ENCODE data around the gene GLB1L2.

The GLB1L2 gene

GRCh38 chr11:134387501-134387900 lies 55.7 kb downstream of the GLB1L2 start:
- no peak for DNase-seq

- DNase-seq, result no peak
Measured at GRCh38 chr11:134388590-134388989, 56.8 kb downstream of the GLB1L2 start.

- DNase-seq, result no peak
Measured at GRCh38 chr11:134389464-134390180, 57.8 kb downstream of the GLB1L2 start.

GRCh38 chr11:134390706-134391569 lies 59.1 kb downstream of the GLB1L2 start:
- DNase-seq, result no peak

- no peak for DNase-seq
Measured at GRCh38 chr11:134391656-134392055, 59.9 kb downstream of the GLB1L2 start.

DNA sequence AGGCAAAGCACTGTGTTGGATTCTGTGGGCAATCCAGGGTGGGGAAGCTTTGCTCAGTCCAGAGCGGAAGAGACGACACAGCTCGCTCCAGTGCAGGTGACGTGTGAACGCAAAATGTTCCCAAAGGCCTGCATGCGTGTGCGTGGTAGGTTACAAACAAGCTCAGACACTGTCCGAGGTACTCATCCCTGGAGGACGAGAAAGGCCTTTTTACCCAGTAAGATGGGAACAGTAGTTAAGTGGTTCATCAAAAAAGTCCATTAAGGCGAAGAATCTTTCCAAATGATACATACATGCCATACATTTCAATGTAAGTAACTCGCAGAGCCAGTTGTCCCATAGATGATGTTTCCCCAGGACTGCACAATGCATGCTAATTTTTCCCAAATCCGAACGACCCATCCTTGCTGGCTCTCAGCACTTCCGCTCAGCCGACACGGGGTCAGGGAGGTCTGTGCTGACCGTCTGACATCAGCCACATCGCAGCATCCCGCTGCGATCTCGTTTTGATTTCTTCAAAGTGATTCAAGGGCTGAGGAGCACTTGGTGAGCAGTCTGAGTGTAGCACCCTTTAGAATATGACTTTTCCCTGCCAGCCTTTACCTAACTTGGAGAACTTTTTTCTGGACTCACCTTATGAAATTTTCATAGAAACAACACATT lies 61.3 kb downstream of the GLB1L2 start:
- no peak for DNase-seq

GRCh38 chr11:134393638-134394037 lies 61.9 kb downstream of the GLB1L2 start:
- no peak for DNase-seq

DNA sequence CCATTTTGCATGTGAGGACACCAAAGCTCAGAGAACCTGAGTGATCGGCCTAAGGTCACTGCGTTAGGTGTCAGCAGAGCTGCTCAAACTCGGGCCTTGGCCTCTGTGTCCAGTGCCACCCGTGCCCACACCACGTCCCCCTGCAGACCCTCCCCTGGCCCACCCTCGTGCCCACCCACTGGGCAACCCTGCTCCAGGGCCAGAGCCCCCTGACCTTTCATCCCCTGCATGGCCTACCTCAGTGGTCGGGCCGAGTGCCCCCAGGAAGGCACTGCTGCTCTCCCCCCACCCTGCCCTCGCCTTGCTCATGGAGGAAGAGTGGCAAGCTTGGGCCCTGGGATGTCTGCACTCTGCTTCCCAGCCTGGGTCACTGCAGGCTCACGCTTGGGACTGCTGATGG lies 62.5 kb downstream of the GLB1L2 start:
- DNase-seq, result no peak

- DNase-seq, result no peak
Measured at GRCh38 chr11:134395002-134395401, 63.2 kb downstream of the GLB1L2 start.

DNA sequence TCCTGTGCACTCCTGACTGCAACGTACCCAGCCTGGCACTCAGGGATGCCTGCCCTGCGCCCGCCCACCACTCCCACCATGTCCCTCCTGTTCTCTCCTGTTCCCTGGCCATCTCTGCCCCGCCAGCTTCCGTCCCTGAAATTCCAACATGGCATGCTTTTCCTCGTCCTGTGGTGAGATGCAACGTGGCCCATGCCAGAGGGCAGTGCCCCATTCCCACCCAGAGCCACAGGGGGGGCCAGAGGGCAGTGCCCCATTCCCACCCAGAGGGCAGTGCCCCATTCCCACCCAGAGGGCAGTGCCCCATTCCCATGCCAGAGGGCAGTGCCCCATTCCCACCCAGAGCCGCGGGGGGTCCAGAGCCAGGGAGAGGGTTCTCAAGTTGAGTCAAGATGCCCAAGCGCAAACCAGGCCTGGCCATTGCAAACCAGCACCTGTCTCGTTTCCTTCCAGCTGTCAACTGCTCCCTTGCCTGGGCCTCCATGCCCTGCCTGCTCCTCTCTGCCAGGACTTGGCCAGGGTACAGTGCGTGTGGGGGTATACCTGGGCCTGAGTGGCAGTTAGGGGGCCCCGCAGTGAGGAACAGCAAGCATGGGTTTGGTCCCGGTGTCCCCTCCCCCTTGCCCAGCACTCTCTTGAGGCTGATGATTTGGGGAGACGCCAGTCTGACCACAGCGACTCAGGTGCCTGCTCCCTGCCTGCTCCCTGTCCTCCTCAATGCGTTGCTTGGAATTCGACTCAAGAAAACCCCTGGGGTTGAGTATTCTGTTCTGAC lies 65.7 kb downstream of the GLB1L2 start:
- DNase-seq, result no peak

- no peak for DNase-seq
Measured at GRCh38 chr11:134398079-134398444, 66.3 kb downstream of the GLB1L2 start.

GRCh38 chr11:134398644-134399292 lies 67.0 kb downstream of the GLB1L2 start:
- DNase-seq, result no peak

GRCh38 chr11:134399293-134399654 lies 67.5 kb downstream of the GLB1L2 start:
- DNase-seq, result no peak

DNA sequence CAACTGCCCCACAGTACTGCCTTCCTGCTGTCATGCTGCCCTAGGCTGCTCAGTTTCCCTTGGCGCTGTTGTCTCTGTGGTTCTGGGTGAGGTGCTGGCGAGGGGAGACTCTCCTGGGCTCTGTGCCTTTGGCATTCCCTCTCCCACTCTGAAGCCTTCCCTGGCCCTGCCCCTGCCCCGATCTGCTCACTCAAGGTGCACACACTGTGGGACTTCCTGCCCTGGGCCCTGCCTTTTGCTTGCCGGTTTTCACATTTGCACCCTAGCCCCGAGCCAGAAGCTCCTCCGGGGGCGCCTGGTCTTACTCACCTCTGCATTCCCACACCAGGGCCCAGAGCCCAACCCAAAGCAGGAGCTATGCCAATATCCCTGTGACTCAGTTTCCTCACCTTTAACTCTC lies 68.2 kb downstream of the GLB1L2 start:
- no peak for DNase-seq

- no peak for DNase-seq
Measured at GRCh38 chr11:134401825-134402809, 70.3 kb downstream of the GLB1L2 start.

DNA sequence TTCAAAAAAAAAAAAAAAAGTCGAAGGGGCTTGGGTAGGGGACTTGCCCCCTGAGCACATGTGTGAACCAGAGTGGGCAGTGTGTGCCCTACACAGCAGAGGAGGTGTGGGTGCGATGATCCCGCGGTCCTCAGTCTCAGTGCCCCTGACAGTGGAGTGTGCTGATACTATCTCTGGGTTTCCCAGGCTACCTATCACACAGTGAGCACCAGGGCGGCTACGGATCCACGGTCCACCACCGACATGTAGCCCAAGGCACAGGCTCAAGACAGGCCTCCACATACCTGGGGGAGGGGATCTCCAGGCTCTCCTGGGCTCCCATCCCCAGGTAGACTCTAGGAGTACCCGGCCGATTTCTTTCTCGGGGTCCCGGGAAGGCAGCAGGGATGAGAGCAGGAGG lies 71.1 kb downstream of the GLB1L2 start:
- DNase-seq, result no peak

DNA sequence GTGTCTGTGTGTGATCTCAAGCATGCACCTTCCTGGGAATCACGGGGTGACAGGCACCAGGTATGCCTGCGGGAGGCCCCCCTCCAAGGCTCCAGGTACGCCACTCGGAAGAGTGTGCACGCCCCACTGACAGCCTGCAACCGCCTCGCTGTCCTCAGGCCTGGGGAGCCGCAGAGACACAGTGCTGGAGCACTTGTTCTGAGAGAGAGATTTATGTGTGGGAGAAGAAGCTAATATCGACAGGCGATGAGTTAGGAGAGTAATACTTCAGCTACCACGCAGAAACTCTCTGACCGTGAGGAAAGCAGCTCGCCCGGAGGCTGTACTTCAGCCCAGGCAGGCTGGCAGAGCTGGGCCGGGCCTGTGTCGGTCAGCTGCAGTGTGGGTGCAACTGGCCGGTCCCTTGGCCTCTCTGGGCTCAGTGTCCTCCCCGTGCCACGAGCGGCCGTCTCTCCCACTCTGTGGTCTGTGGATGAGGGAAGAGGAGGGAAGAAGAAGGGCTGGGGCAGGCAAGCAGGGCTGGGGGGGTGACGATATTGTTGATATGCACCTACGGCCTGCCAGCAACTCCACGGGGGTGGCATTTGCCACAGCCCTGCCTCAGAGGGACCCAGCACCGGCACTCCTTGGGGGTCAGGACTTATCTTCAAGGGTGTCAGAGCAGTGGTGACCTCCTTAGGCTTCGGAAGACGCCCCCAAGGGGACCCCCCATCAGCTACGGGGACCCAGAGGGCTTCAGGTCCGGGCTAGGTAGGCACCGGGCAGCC lies 73.0 kb downstream of the GLB1L2 start:
- DNase-seq, result no peak

DNA sequence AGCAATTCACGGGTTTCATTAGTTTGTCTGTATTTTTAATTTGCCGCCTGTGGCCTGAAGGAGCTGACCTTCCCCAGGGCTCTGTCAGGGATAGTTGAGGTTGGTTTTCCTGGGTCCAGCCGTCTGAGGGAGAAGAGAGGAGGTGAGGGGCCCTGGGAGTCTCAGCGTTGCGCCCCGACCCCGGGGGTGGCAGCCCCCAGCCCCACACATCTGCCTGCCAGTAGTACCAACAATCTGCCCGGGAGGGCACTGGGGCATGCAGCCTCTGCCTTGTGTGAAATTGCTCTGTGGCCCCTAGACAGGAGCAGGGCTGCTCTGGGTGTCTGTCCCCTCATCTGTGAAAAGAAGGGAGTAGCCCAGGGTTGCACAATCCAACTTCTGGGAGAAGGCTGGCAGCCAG lies 73.6 kb downstream of the GLB1L2 start:
- DNase-seq, result no peak

GRCh38 chr11:134405841-134406240 lies 74.1 kb downstream of the GLB1L2 start:
- no peak for DNase-seq

Measured in T1000 (cell line).